SU-DHL-6 (cell line): ENCODE data around the gene SLC6A13.

ENCODE experiments used
- CTCF ChIP-seq: fragments of 200-600 bp; sonication (generic); IDR thresholded peaks from one replicate; pipeline ENCODE4 v1.5.1; 2017; ENCODE audit warnings: antibody characterized with exemption, mild to moderate bottlenecking, low read length, moderate library complexity; ENCODE audit not compliant: insufficient read depth, poor library complexity, severe bottlenecking
- EZH2phosphoT487 ChIP-seq: fragments of 200-600 bp; sonication (generic), shearing (Covaris generic); conservative IDR thresholded peaks from 2 replicates; pipeline ENCODE4 v1.6.1; 2018; ENCODE audit warnings: mild to moderate bottlenecking, antibody characterized with exemption, low read length, moderate library complexity, mixed read lengths

- TF ChIP-seq CTCF = no peak
- TF ChIP-seq EZH2phosphoT487 = no peak
Measured at GRCh38 chr12:177336-177979, 85.2 kb downstream of the SLC6A13 start.
